Tibial artery (tissue), 4 donors: ENCODE data around the gene KMT2C.

Experiments
- DNase-seq, 2 donors: peaks; one replicate each; pipeline ENCODE4 v3.0.0-alpha.2; 2019
- H3K27ac ChIP-seq, 2 donors: fragments of 200-600 bp; sonication (generic) in 1 of 2; 1 replicate in 1 of 2; 2 replicates in 1 of 2; pipeline ENCODE4 v1.5.1; 2018 to 2019; ENCODE audit warnings: mild to moderate bottlenecking in 1 of 2
- H3K27me3 ChIP-seq, 2 donors: fragments of 200-600 bp; sonication (generic) in 1 of 2; one replicate each; pipeline versions ENCODE4 v1.5.1 to v1.6.0; 2016 to 2019
- H3K36me3 ChIP-seq, 3 donors: fragments of 200-600 bp; sonication (generic) in 2 of 3; one replicate each; pipeline ENCODE4 v1.5.1; 2016 to 2019; ENCODE audit warnings: mild to moderate bottlenecking in 2 of 3
- H3K4me1 ChIP-seq, 4 donors: fragments of 200-600 bp; sonication (generic) in 2 of 4; 1 replicate in 3 of 4; 2 replicates in 1 of 4; pipeline ENCODE4 v1.5.1; 2016 to 2019
- H3K4me3 ChIP-seq, 2 donors: fragments of 200-600 bp; sonication (generic) in 1 of 2; 1 replicate in 1 of 2; 2 replicates in 1 of 2; pipeline ENCODE4 v1.5.1; 2018 to 2019; ENCODE audit warnings: mild to moderate bottlenecking in 2 of 2
- H3K9me3 ChIP-seq, 3 donors: fragments of 200-600 bp; sonication (generic) in 1 of 3; one replicate each; pipeline ENCODE4 v1.5.1; 2016 to 2019
- CTCF ChIP-seq, 2 experiments: fragments of 200-600 bp in 1 of 2; fragments of 450-650 bp in 1 of 2; IDR thresholded peaks; one replicate each; pipeline ENCODE4 v1.5.1; 2017 to 2019; ENCODE audit warnings: antibody characterized with exemption in 2 of 2, mild to moderate bottlenecking in 1 of 2, moderate library complexity in 1 of 2
- intact Hi-C: fragments of 100-400 bp; cut with DNase I; formaldehyde crosslinking; loops from one replicate; pipeline ENCODE4 v1.15.0; 2023; ENCODE audit warnings: low total_unique reads

KMT2C gene

GRCh38 chr7:152369518-152369917 lies 66.3 kb downstream of the KMT2C start:
- no peaks in the 10 kb centered on the region for H3K27me3 ChIP-seq
- H3K36me3 ChIP-seq: no peaks in the 10 kb centered on the region
- TF ChIP-seq CTCF (IDR thresholded peaks at IDR 0.05): no peak
- no peak overlapping the region for H3K27ac ChIP-seq
- intact Hi-C loops: no loop called here
- H3K4me1 ChIP-seq: peaks cover 0 to 38% (median 6%) of the 10 kb centered on the region in 4 donors
- H3K9me3 ChIP-seq: no peaks in the 10 kb centered on the region
- no peak for DNase-seq
- H3K4me3 ChIP-seq: no peak overlapping the region

- no peak for TF ChIP-seq CTCF (IDR thresholded peaks at IDR 0.05)
- Histone ChIP-seq H3K4me3 (no peak overlapping the region), H3K27me3 (no peaks in the 10 kb centered on the region), H3K36me3 (no peaks in the 10 kb centered on the region), H3K4me1 (peaks cover 0 to 62% (median 13%) of the 10 kb centered on the region in 4 donors), H3K27ac (no peak overlapping the region), H3K9me3 (no peaks in the 10 kb centered on the region)
- no peak for DNase-seq
- intact Hi-C loops: no loop called here
Observed at GRCh38 chr7:152367170-152367569, 68.6 kb downstream of the KMT2C start.

GRCh38 chr7:152366662-152367061 lies 69.1 kb downstream of the KMT2C start:
- no peaks in the 10 kb centered on the region for H3K27me3 ChIP-seq
- no peak for DNase-seq
- no peak overlapping the region for H3K27ac ChIP-seq
- no peaks in the 10 kb centered on the region for H3K9me3 ChIP-seq
- peaks cover 0 to 65% (median 15%) of the 10 kb centered on the region in 4 donors for H3K4me1 ChIP-seq
- intact Hi-C loops: no loop called here
- H3K36me3 ChIP-seq: no peaks in the 10 kb centered on the region
- H3K4me3 ChIP-seq: no peak overlapping the region
- TF ChIP-seq CTCF (IDR thresholded peaks at IDR 0.05): no peak

- Histone ChIP-seq H3K36me3 (no peaks in the 10 kb centered on the region), H3K27ac (no peak overlapping the region), H3K4me1 (peaks cover 0 to 65% (median 15%) of the 10 kb centered on the region in 4 donors), H3K9me3 (no peaks in the 10 kb centered on the region), H3K27me3 (no peaks in the 10 kb centered on the region), H3K4me3 (no peak overlapping the region)
- no peak for DNase-seq
- intact Hi-C loops: no loop called here
- TF ChIP-seq CTCF (IDR thresholded peaks at IDR 0.05): no peak
Observed at GRCh38 chr7:152365982-152366603, 69.7 kb downstream of the KMT2C start.

GRCh38 chr7:152363798-152364197 lies 72.0 kb downstream of the KMT2C start:
- intact Hi-C loops: no loop called here
- H3K36me3 ChIP-seq: no peaks in the 10 kb centered on the region
- no peak overlapping the region for H3K27ac ChIP-seq
- H3K27me3 ChIP-seq: no peaks in the 10 kb centered on the region
- H3K4me1 ChIP-seq: peaks cover 0 to 63% (median 13%) of the 10 kb centered on the region in 4 donors
- TF ChIP-seq CTCF (IDR thresholded peaks at IDR 0.05): no peak
- H3K9me3 ChIP-seq: no peaks in the 10 kb centered on the region
- DNase-seq: no peak
- H3K4me3 ChIP-seq: no peak overlapping the region
